Measurements from ENCODE around the gene KRTAP4-2. TPM values are rescaled to one million over a fixed set of nuclear protein-coding genes. Genes with fewer than 3 reads are reported as not detected.

KRTAP4-2 gene
- total RNA-seq = not detected in 2 replicates

GRCh38 chr17:41177727-41178271 lies at the start of gene KRTAP4-2:
Gene KRTAP4-2 (minus strand): TSS chr17:41178221. CDS start chr17:41178164, 57 bp downstream.

GRCh38 chr17:41226598-41227095 lies 48.6 kb upstream of the KRTAP4-2 start, which contains the start of gene KRTAP9-2:
Gene KRTAP9-2 (plus strand): TSS chr17:41226648. CDS start chr17:41226655, 7 bp downstream.

GRCh38 chr17:41189837-41190318 lies 11.9 kb upstream of the KRTAP4-2 start, which contains the start of gene KRTAP9-1:
Gene KRTAP9-1 (plus strand): TSS chr17:41189887. CDS start chr17:41189887, 0 bp downstream.

GRCh38 chr17:41184480-41184961 lies 6.5 kb upstream of the KRTAP4-2 start, which contains the start of gene KRTAP4-1:
Gene KRTAP4-1 (minus strand): TSS chr17:41184911. CDS start chr17:41184854, 57 bp downstream.

GRCh38 chr17:41168121-41168520 lies 9.9 kb downstream of the KRTAP4-2 start, which contains the start of gene KRTAP4-3:
Gene KRTAP4-3 (minus strand): TSS chr17:41168221. CDS start chr17:41168172, 49 bp downstream.

GRCh38 chr17:41160648-41161047 lies 17.4 kb downstream of the KRTAP4-2 start, which contains the start of gene KRTAP4-4:
Gene KRTAP4-4 (minus strand): TSS chr17:41160748. CDS start chr17:41160691, 57 bp downstream.

GRCh38 chr17:41149652-41149985 lies 28.4 kb downstream of the KRTAP4-2 start, which contains the start of gene KRTAP4-5:
Gene KRTAP4-5 (minus strand): TSS chr17:41149825. CDS start chr17:41149767, 58 bp downstream.

GRCh38 chr17:41140360-41141131 lies 37.5 kb downstream of the KRTAP4-2 start, which contains the start of gene KRTAP4-6:
Gene KRTAP4-6 (minus strand): TSS chr17:41140544. CDS start chr17:41140487, 57 bp downstream.

Other genes with a start within 250 kb of the KRTAP4-2 start
- gene KRT23, start 240.6 kb downstream of the KRTAP4-2 start, total RNA-seq = not detected in 2 replicates
- not detected in 2 replicates for gene KRT39, start 211.3 kb downstream of the KRTAP4-2 start, total RNA-seq
- gene KRT40, start 193.9 kb downstream of the KRTAP4-2 start, total RNA-seq = not detected in 2 replicates
- not detected in 2 replicates for gene KRTAP3-3, start 184.1 kb downstream of the KRTAP4-2 start, total RNA-seq
- gene KRTAP3-2, start 178.3 kb downstream of the KRTAP4-2 start, total RNA-seq = not detected in 2 replicates
- not detected in 2 replicates for gene KRTAP3-1, start 169.1 kb downstream of the KRTAP4-2 start, total RNA-seq
- gene KRTAP1-5, start 151.0 kb downstream of the KRTAP4-2 start, total RNA-seq = not detected in 2 replicates
- gene KRTAP1-4, start 148.0 kb downstream of the KRTAP4-2 start, total RNA-seq = not detected in 2 replicates
- gene KRTAP1-3, start 143.3 kb downstream of the KRTAP4-2 start, total RNA-seq = not detected in 2 replicates
- not detected in 2 replicates for gene KRTAP1-1, start 136.8 kb downstream of the KRTAP4-2 start, total RNA-seq
- not detected in 2 replicates for gene KRTAP2-1, start 130.9 kb downstream of the KRTAP4-2 start, total RNA-seq
- gene KRTAP2-2, start 123.0 kb downstream of the KRTAP4-2 start, total RNA-seq = not detected in 2 replicates
- not detected in 2 replicates for gene KRTAP2-3, start 118.1 kb downstream of the KRTAP4-2 start, total RNA-seq
- not detected in 2 replicates for gene KRTAP2-4, start 112.3 kb downstream of the KRTAP4-2 start, total RNA-seq
- gene KRTAP4-7, start 94.1 kb downstream of the KRTAP4-2 start, total RNA-seq = not detected in 2 replicates
- not detected in 2 replicates for gene KRTAP4-8, start 80.1 kb downstream of the KRTAP4-2 start, total RNA-seq
- not detected in 2 replicates for gene KRTAP4-16, start 76.0 kb downstream of the KRTAP4-2 start, total RNA-seq
- not detected in 2 replicates for gene KRTAP4-9, start 72.8 kb downstream of the KRTAP4-2 start, total RNA-seq
- not detected in 2 replicates for gene KRTAP4-11, start 59.8 kb downstream of the KRTAP4-2 start, total RNA-seq
- gene KRTAP4-12, start 54.0 kb downstream of the KRTAP4-2 start, total RNA-seq = not detected in 2 replicates
- not detected in 2 replicates for gene KRTAP4-6, start 37.7 kb downstream of the KRTAP4-2 start, total RNA-seq
- gene KRTAP4-5, start 28.4 kb downstream of the KRTAP4-2 start, total RNA-seq = not detected in 2 replicates
- gene KRTAP4-4, start 17.5 kb downstream of the KRTAP4-2 start, total RNA-seq = not detected in 2 replicates
- gene KRTAP4-3, start 10.0 kb downstream of the KRTAP4-2 start, total RNA-seq = not detected in 2 replicates
- not detected in 2 replicates for gene KRTAP4-1, start 6.7 kb upstream of the KRTAP4-2 start, total RNA-seq
- not detected in 2 replicates for gene KRTAP9-1, start 11.7 kb upstream of the KRTAP4-2 start, total RNA-seq
- gene KRTAP9-2, start 48.4 kb upstream of the KRTAP4-2 start, total RNA-seq = not detected in 2 replicates
- not detected in 2 replicates for gene KRTAP9-3, start 54.2 kb upstream of the KRTAP4-2 start, total RNA-seq
- gene KRTAP9-8, start 59.8 kb upstream of the KRTAP4-2 start, total RNA-seq = not detected in 2 replicates
- not detected in 2 replicates for gene KRTAP9-4, start 71.5 kb upstream of the KRTAP4-2 start, total RNA-seq
- gene KRTAP9-9, start 77.2 kb upstream of the KRTAP4-2 start, total RNA-seq = not detected in 2 replicates
- gene KRTAP9-6, start 87.2 kb upstream of the KRTAP4-2 start, total RNA-seq = not detected in 2 replicates
- not detected in 2 replicates for gene KRTAP9-7, start 97.5 kb upstream of the KRTAP4-2 start, total RNA-seq
- not detected in 2 replicates for gene KRTAP29-1, start 124.6 kb upstream of the KRTAP4-2 start, total RNA-seq
- gene KRTAP16-1, start 131.1 kb upstream of the KRTAP4-2 start, total RNA-seq = not detected in 2 replicates
- gene KRTAP17-1, start 137.5 kb upstream of the KRTAP4-2 start, total RNA-seq = not detected in 2 replicates
- not detected in 2 replicates for gene KRT33A, start 172.6 kb upstream of the KRTAP4-2 start, total RNA-seq
- not detected in 2 replicates for gene KRT33B, start 191.6 kb upstream of the KRTAP4-2 start, total RNA-seq
- gene KRT34, start 204.1 kb upstream of the KRTAP4-2 start, total RNA-seq = not detected in 2 replicates
- gene KRT31, start 219.4 kb upstream of the KRTAP4-2 start, total RNA-seq = not detected in 2 replicates
- not detected in 2 replicates for gene KRT37, start 246.4 kb upstream of the KRTAP4-2 start, total RNA-seq